CD14-positive monocyte (primary cell): ENCODE results near the gene BUB1. TPM values are rescaled to one million over a fixed set of nuclear protein-coding genes. Genes with fewer than 3 reads are reported as not detected.
"Not testable (repeated sequence)": the region's sequence is repeated elsewhere in the genome, so short reads cannot be mapped to it uniquely, and the experiment has no call there.

Experiments used
- DNase-seq, 3 donors: peaks; one replicate each; pipeline ENCODE4 v3.0.0-alpha.2; 2011 to 2022
- H2AFZ ChIP-seq: 2 replicates; pipeline ENCODE4 v1.6.0; 2012; ENCODE audit warnings: mild to moderate bottlenecking, low read depth, low read length, inconsistent platforms; ENCODE audit not compliant: insufficient read depth, poor library complexity, severe bottlenecking
- H3K27ac ChIP-seq, 2 donors: 1 replicate in 1 of 2; 2 replicates in 1 of 2; pipeline ENCODE4 v1.5.1; 2012 to 2013; ENCODE audit warnings: low read length in 2 of 2, control low read depth in 1 of 2, inconsistent platforms in 1 of 2, low read depth in 1 of 2, mild to moderate bottlenecking in 1 of 2
- H3K27me3 ChIP-seq, 2 donors: one replicate each; pipeline versions ENCODE4 v1.6.0 to v1.6.1; 2011 to 2013; ENCODE audit warnings: low read length in 2 of 2; ENCODE audit not compliant: control insufficient read depth in 2 of 2, insufficient read depth in 2 of 2
- H3K36me3 ChIP-seq, 2 donors: replicated peaks in 1 of 2; 1 replicate in 1 of 2; 2 replicates in 1 of 2; pipeline versions ENCODE4 v1.5.1 to v1.6.1; 2012 to 2013; ENCODE audit warnings: low read length in 2 of 2, control low read depth in 1 of 2, inconsistent platforms in 1 of 2, mild to moderate bottlenecking in 1 of 2; ENCODE audit not compliant: insufficient read depth in 2 of 2, control insufficient read depth in 1 of 2
- H3K4me1 ChIP-seq, 2 donors: 1 replicate in 1 of 2; 2 replicates in 1 of 2; pipeline versions ENCODE4 v1.5.1 to v1.6.1; 2012 to 2013; ENCODE audit warnings: low read length in 2 of 2, control low read depth in 1 of 2, inconsistent platforms in 1 of 2, mild to moderate bottlenecking in 1 of 2, moderate library complexity in 1 of 2; ENCODE audit not compliant: insufficient read depth in 2 of 2, control insufficient read depth in 1 of 2
- H3K4me2 ChIP-seq: replicated peaks from 2 replicates; pipeline ENCODE3; 2012; ENCODE audit warnings: low read length, moderate library complexity, mild to moderate bottlenecking; ENCODE audit not compliant: poor library complexity, severe bottlenecking; ENCODE audit errors: extremely low read depth
- H3K4me3 ChIP-seq, 3 experiments: fragments of 200-600 bp in 1 of 3; sonication (generic) in 1 of 3; replicated peaks in 1 of 3; 1 replicate in 2 of 3; 2 replicates in 1 of 3; pipeline ENCODE4 v1.5.1; 2011 to 2013; ENCODE audit warnings: low read length in 3 of 3, mild to moderate bottlenecking in 3 of 3, control low read depth in 2 of 3, low read depth in 2 of 3, inconsistent platforms in 1 of 3, moderate library complexity in 1 of 3
- H3K79me2 ChIP-seq: 2 replicates; pipeline ENCODE4 v1.6.0; 2012; ENCODE audit warnings: mild to moderate bottlenecking, control low read depth, inconsistent platforms, low read length, moderate library complexity; ENCODE audit not compliant: insufficient read depth
- H3K9ac ChIP-seq: 2 replicates; pipeline ENCODE4 v1.6.0; 2017; ENCODE audit warnings: low read length, mild to moderate bottlenecking; ENCODE audit not compliant: insufficient read depth, poor library complexity, severe bottlenecking
- H3K9me3 ChIP-seq, 2 donors: replicated peaks in 1 of 2; 1 replicate in 1 of 2; 2 replicates in 1 of 2; pipeline versions ENCODE4 v1.5.1 to v1.6.1; 2012 to 2013; ENCODE audit warnings: low read length in 2 of 2, control low read depth in 1 of 2; ENCODE audit not compliant: control insufficient read depth in 1 of 2, insufficient read depth in 1 of 2
- H4K20me1 ChIP-seq: 2 replicates; pipeline ENCODE4 v1.6.0; 2012; ENCODE audit warnings: mild to moderate bottlenecking, low read length, control low read depth, moderate library complexity; ENCODE audit not compliant: insufficient read depth
- H3K27ac Mint-ChIP-seq, 7 donors: one replicate each; pipeline ENCODE4 v1.8.0; 2020; ENCODE audit warnings: mild to moderate bottlenecking in 7 of 7, mixed read lengths in 7 of 7, moderate library complexity in 6 of 7, inconsistent platforms in 2 of 7
- H3K27me3 Mint-ChIP-seq, 3 donors: one replicate each; pipeline ENCODE4 v1.8.0; 2021 to 2022; ENCODE audit warnings: low read depth in 3 of 3, mild to moderate bottlenecking in 3 of 3, mixed read lengths in 3 of 3, moderate library complexity in 3 of 3, inconsistent platforms in 1 of 3
- H3K36me3 Mint-ChIP-seq, 2 donors: one replicate each; pipeline ENCODE4 v1.8.0; 2020; ENCODE audit warnings: mixed read lengths in 2 of 2, inconsistent platforms in 1 of 2, mild to moderate bottlenecking in 1 of 2
- H3K4me1 Mint-ChIP-seq: one replicate; pipeline ENCODE4 v1.8.0; 2020; ENCODE audit warnings: mild to moderate bottlenecking, mixed read lengths
- H3K4me3 Mint-ChIP-seq, 2 donors: one replicate each; pipeline ENCODE4 v1.8.0; 2020; ENCODE audit warnings: mild to moderate bottlenecking in 2 of 2, mixed read lengths in 2 of 2, moderate library complexity in 1 of 2
- H3K9me3 Mint-ChIP-seq, 7 donors: one replicate each; pipeline ENCODE4 v1.8.0; 2020 to 2022; ENCODE audit warnings: mixed read lengths in 7 of 7, mild to moderate bottlenecking in 6 of 7, moderate library complexity in 6 of 7, inconsistent platforms in 2 of 7
- WGBS: methylation state at CpG from one replicate; pipeline ENCODE4 v1.1.5; 2013; ENCODE audit warnings: missing lambda C conversion rate; ENCODE audit not compliant: insufficient coverage; 5-methylcytosine and 5-hydroxymethylcytosine counted together
- intact Hi-C, 2 donors: fragments of 100-400 bp; cut with micrococcal nuclease; formaldehyde crosslinking; loops; one replicate each; pipeline versions ENCODE4 v1.15.0 to v1.15.1; 2023
- polyA plus RNA-seq, 3 donors: library from polyadenylated mRNA; depleted of rRNA in 1 of 3; unstranded in 2 of 3; stranded (reverse) in 1 of 3; fragments of 300-500 nt in 2 of 3; fragments of >200 nt in 1 of 3; fragmentation: Illumina TruSeq in 2 of 3; gene quantifications; 1 replicate in 2 of 3; 2 replicates in 1 of 3; pipeline ENCODE4 v1.2.3, GENCODE V29; 2012 to 2021
- TF ChIP-seq, protein P1 (sequence below): fragments of 200-600 bp; IDR thresholded peaks from one replicate; pipeline ENCODE4 v1.8.0; 2022; ENCODE audit warnings: antibody characterized with exemption, mild to moderate bottlenecking

BUB1 gene
- polyA plus RNA-seq, 3 donors, result 0.11 to 0.30 (median 0.24) TPM

DNA sequence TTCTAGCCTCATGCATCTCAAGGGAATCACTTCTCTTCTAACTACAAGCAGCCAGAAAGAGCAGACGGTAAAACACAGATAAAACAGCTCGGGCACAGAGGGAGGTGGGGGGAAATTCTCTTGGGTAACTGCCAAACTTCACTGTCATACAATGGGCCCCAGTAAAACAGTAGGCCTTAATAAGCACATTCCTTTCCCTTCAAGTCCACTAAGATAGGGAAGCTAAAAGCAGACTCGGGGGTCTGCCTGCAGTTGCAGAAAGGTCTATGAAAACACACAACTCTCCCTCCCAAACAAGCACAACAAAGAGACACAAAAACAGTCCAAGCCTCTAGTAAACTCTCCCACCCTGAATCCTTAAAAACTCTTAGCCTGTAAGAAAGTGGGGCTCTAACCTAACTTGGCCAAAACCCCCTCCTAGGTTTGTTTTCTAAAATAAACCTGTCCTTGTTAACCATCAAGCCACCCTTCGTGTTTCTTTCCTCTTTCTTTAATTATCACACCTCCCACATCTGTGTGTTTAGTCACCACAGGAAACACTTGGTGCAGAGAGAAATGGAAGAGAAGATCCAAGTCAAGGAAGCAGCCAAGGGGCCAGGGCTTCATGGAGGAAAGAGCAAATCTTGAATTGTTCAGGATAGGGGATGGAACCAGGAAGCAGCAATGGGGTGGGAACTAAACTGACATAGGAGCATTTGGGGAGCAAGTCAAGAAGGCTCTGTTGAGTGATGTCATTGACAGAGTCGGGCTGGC is 17.5 kb upstream of the BUB1 start:
- Histone ChIP-seq H2AFZ (peak overlapping the region; percentile 29), H3K4me1 (peaks cover 12 to 16% of the 10 kb centered on the region in 2 donors)
- H3K4me3 Mint-ChIP-seq, H3K4me2 ChIP-seq, DNase-seq, H3K27ac ChIP-seq, H3K79me2 ChIP-seq, H3K9me3 Mint-ChIP-seq, H3K9me3 ChIP-seq, H3K36me3 Mint-ChIP-seq, intact Hi-C loops, H3K36me3 ChIP-seq, H3K9ac ChIP-seq, H3K27me3 ChIP-seq, H4K20me1 ChIP-seq, H3K27me3 Mint-ChIP-seq, H3K4me3 ChIP-seq: not testable (repeated sequence)
- Mint-ChIP-seq H3K4me1 (peaks cover 17% of the 10 kb centered on the region), H3K27ac (peak overlapping the region in 2 of 7 donors; percentile 25 to 73)
- no CpG with 5 or more reads among the region's 5 CpGs for WGBS

DNA sequence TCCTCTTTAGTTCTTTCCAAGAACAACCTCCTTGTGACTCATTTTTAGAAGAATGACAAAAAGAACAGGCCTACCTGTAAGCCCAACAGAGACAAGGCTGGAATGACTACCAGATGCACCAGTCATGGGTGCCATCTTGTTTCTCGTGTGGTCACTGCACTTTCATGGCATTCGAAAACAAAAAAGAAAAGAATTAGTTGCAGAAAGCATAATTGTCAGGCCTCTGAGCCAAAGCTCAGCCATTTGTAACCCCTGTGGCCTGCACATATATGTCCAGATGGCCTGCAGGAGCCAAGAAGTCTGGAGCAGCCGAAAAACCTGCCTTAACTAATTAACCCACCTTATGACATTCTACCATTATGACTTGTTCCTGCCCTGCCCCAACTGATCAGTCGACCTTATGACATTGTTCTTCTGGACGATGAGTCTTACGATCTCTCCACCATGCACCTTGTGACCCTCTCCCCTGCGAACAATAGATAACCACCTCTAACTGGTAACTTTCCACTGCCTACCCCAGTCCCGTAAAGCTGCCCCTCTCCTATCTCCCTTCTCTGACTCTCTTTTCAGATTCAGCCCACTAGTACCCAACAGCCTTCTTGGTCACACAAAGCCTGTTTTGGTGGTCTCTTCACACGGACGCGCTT is 13.9 kb upstream of the BUB1 start:
- Mint-ChIP-seq H3K27ac (no peak overlapping the region), H3K27me3 (peaks cover 0 to 3% (median 2%) of the 10 kb centered on the region in 3 donors), H3K9me3 (peaks cover 5 to 22% (median 15%) of the 10 kb centered on the region in 7 donors), H3K4me1 (peaks cover 17% of the 10 kb centered on the region), H3K4me3 (no peak overlapping the region), H3K36me3 (no peaks in the 10 kb centered on the region)
- 97% methylated on average over 8 of the region's 11 CpGs for WGBS
- Histone ChIP-seq H3K27me3 (no peaks in the 10 kb centered on the region), H3K4me3 (no peak overlapping the region), H3K79me2 (no peaks in the 10 kb centered on the region), H3K9me3 (peaks cover 12 to 13% of the 10 kb centered on the region in 2 donors), H3K9ac (no peak overlapping the region), H3K4me2 (no peak overlapping the region), H4K20me1 (no peaks in the 10 kb centered on the region), H3K4me1 (peaks cover 12 to 16% of the 10 kb centered on the region in 2 donors), H3K36me3 (no peaks in the 10 kb centered on the region), H2AFZ (no peak overlapping the region), H3K27ac (no peak overlapping the region)
- DNase-seq, result no peak
- TF ChIP-seq, protein P1, sequence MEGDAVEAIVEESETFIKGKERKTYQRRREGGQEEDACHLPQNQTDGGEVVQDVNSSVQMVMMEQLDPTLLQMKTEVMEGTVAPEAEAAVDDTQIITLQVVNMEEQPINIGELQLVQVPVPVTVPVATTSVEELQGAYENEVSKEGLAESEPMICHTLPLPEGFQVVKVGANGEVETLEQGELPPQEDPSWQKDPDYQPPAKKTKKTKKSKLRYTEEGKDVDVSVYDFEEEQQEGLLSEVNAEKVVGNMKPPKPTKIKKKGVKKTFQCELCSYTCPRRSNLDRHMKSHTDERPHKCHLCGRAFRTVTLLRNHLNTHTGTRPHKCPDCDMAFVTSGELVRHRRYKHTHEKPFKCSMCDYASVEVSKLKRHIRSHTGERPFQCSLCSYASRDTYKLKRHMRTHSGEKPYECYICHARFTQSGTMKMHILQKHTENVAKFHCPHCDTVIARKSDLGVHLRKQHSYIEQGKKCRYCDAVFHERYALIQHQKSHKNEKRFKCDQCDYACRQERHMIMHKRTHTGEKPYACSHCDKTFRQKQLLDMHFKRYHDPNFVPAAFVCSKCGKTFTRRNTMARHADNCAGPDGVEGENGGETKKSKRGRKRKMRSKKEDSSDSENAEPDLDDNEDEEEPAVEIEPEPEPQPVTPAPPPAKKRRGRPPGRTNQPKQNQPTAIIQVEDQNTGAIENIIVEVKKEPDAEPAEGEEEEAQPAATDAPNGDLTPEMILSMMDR, result no peak
- intact Hi-C loops, result no loop called here
